Activated naive CD4-positive, alpha-beta T cell treated with anti-CD3 and anti-CD28 coated beads for 36 hours (primary cell): Measurements from ENCODE around the gene EPS8L1. TPM values are rescaled to one million over a fixed set of nuclear protein-coding genes. Genes with fewer than 3 reads are reported as not detected.
"Not testable (repeated sequence)": the region's sequence is repeated elsewhere in the genome, so short reads cannot be mapped to it uniquely, and the experiment has no call there.

Source experiments
- CTCF ChIA-PET: fragments of 350-600 bp; sonication (Branson Sonifier 250); formaldehyde crosslinking; loops from one replicate; lab custom pipeline; 2021; ENCODE audit warnings: antibody characterized with exemption; lab: Charles Lee
- DNase-seq: peaks from one replicate; pipeline ENCODE4 v3.0.0-alpha.2; 2020
- H3K27ac Mint-ChIP-seq: one replicate; pipeline ENCODE4 v1.8.0; 2021; ENCODE audit warnings: mild to moderate bottlenecking, mixed read lengths
- H3K27me3 Mint-ChIP-seq: one replicate; pipeline ENCODE4 v1.8.0; 2021; ENCODE audit warnings: low read depth, mixed read lengths
- H3K36me3 Mint-ChIP-seq: one replicate; pipeline ENCODE4 v1.8.0; 2021; ENCODE audit warnings: low read depth, mixed read lengths
- H3K4me1 Mint-ChIP-seq: one replicate; pipeline ENCODE4 v1.8.0; 2021; ENCODE audit warnings: low read depth, mixed read lengths
- H3K4me3 Mint-ChIP-seq: one replicate; pipeline ENCODE4 v1.8.0; 2021; ENCODE audit warnings: mild to moderate bottlenecking, moderate library complexity, mixed read lengths
- H3K9me3 Mint-ChIP-seq: one replicate; pipeline ENCODE4 v1.8.0; 2021; ENCODE audit warnings: mixed read lengths
- intact Hi-C: fragments of 100-400 bp; cut with micrococcal nuclease; formaldehyde crosslinking; loops from one replicate; pipeline ENCODE4 v1.15.1; 2023
- total RNA-seq, 2 experiments: library from RNA; stranded (reverse); gene quantifications; one replicate each; pipeline ENCODE4 v1.2.3, GENCODE V29; 2021

EPS8L1 gene
- total RNA-seq, 2 experiments from 2014 or later, result 0.88 to 0.89 TPM

GRCh38 chr19:55106591-55106990 lies 30.9 kb downstream of the EPS8L1 start:
- Mint-ChIP-seq H3K4me3 (no peak overlapping the region), H3K36me3 (peaks cover 25% of the 10 kb centered on the region), H3K4me1 (peaks cover 2% of the 10 kb centered on the region)

GRCh38 chr19:55107252-55107651 lies 31.6 kb downstream of the EPS8L1 start:
- peaks cover 23% of the 10 kb centered on the region for H3K36me3 Mint-ChIP-seq
- H3K4me3 Mint-ChIP-seq, intact Hi-C loops, H3K27ac Mint-ChIP-seq, DNase-seq, H3K4me1 Mint-ChIP-seq, H3K27me3 Mint-ChIP-seq, H3K9me3 Mint-ChIP-seq: not testable (repeated sequence)
- CTCF ChIA-PET, result interaction anchor here (0.9 to 1.6 kb wide), 2 partner anchors 18 to 397 kb away, joined by 3 to 4 read pairs; no protein-coding TSS in a partner anchor

More at GRCh38 chr19:55106591-55106990, 30.9 kb downstream of the EPS8L1 start:
- Mint-ChIP-seq H3K27me3 (no peaks in the 10 kb centered on the region), H3K27ac (no peak overlapping the region), H3K9me3 (no peaks in the 10 kb centered on the region)
- DNase-seq, result no peak
- CTCF ChIA-PET, result interaction anchor here (0.9 to 1.6 kb wide), 2 partner anchors 17 to 397 kb away, joined by 3 to 4 read pairs; no protein-coding TSS in a partner anchor
- intact Hi-C loops, result no loop called here

- Mint-ChIP-seq H3K4me1 (peaks cover 2% of the 10 kb centered on the region), H3K9me3 (no peaks in the 10 kb centered on the region), H3K27me3 (no peaks in the 10 kb centered on the region), H3K27ac (no peak overlapping the region), H3K36me3 (peaks cover 12% of the 10 kb centered on the region), H3K4me3 (no peak overlapping the region)
- no peak for DNase-seq
- intact Hi-C loops, result no loop called here
- CTCF ChIA-PET, result no interaction called here
Measured at GRCh38 chr19:55109527-55110291, 34.0 kb downstream of the EPS8L1 start.

GRCh38 chr19:55111238-55111831 lies 35.7 kb downstream of the EPS8L1 start:
- no peak for DNase-seq
- intact Hi-C loops, result no loop called here
- CTCF ChIA-PET, result no interaction called here
- no peaks in the 10 kb centered on the region for H3K27me3 Mint-ChIP-seq
- no peaks in the 10 kb centered on the region for H3K9me3 Mint-ChIP-seq
- peaks cover 12% of the 10 kb centered on the region for H3K36me3 Mint-ChIP-seq
- peaks cover 17% of the 10 kb centered on the region for H3K4me1 Mint-ChIP-seq
- H3K27ac Mint-ChIP-seq, result no peak overlapping the region
- H3K4me3 Mint-ChIP-seq, result no peak overlapping the region

- Mint-ChIP-seq H3K36me3 (peaks cover 8% of the 10 kb centered on the region), H3K27me3 (no peaks in the 10 kb centered on the region), H3K27ac (no peak overlapping the region), H3K9me3 (no peaks in the 10 kb centered on the region), H3K4me3 (no peak overlapping the region), H3K4me1 (peaks cover 15% of the 10 kb centered on the region)
- CTCF ChIA-PET, result no interaction called here
- no peak for DNase-seq
- intact Hi-C loops, result no loop called here
Measured at GRCh38 chr19:55112246-55112776, 36.6 kb downstream of the EPS8L1 start.

- Mint-ChIP-seq H3K9me3 (no peaks in the 10 kb centered on the region), H3K4me3 (no peak overlapping the region), H3K4me1 (peaks cover 17% of the 10 kb centered on the region), H3K27me3 (no peaks in the 10 kb centered on the region), H3K36me3 (peaks cover 7% of the 10 kb centered on the region), H3K27ac (no peak overlapping the region)
- intact Hi-C loops, result no loop called here
- CTCF ChIA-PET, result no interaction called here
- no peak for DNase-seq
Measured at GRCh38 chr19:55112777-55113569, 37.3 kb downstream of the EPS8L1 start.

- Mint-ChIP-seq H3K36me3 (peaks cover 5% of the 10 kb centered on the region), H3K27ac (no peak overlapping the region), H3K4me1 (peaks cover 17% of the 10 kb centered on the region), H3K9me3 (no peaks in the 10 kb centered on the region), H3K4me3 (no peak overlapping the region), H3K27me3 (no peaks in the 10 kb centered on the region)
- CTCF ChIA-PET, result no interaction called here
- intact Hi-C loops, result no loop called here
- no peak for DNase-seq
Measured at GRCh38 chr19:55113570-55114039, 37.9 kb downstream of the EPS8L1 start.

- peak overlapping the region; percentile 36 for H3K4me3 Mint-ChIP-seq
- DNase-seq, result no peak
- CTCF ChIA-PET, result interaction anchor here (1.3 kb wide), 1 partner anchor 25 kb away, joined by 5 read pairs; no protein-coding TSS in a partner anchor
- no peaks in the 10 kb centered on the region for H3K27me3 Mint-ChIP-seq
- intact Hi-C loops, result loop anchor here (5.0 kb wide), 1 partner anchor 107 kb away; no protein-coding TSS in a partner anchor
- H3K27ac Mint-ChIP-seq, result no peak overlapping the region
- H3K4me1 Mint-ChIP-seq, result peaks cover 23% of the 10 kb centered on the region
- no peaks in the 10 kb centered on the region for H3K9me3 Mint-ChIP-seq
- peaks cover 2% of the 10 kb centered on the region for H3K36me3 Mint-ChIP-seq
Measured at GRCh38 chr19:55114566-55115145, 39.0 kb downstream of the EPS8L1 start.

GRCh38 chr19:55115446-55116065 lies 39.9 kb downstream of the EPS8L1 start:
- Mint-ChIP-seq H3K27me3 (no peaks in the 10 kb centered on the region), H3K36me3 (peaks cover 2% of the 10 kb centered on the region), H3K27ac (peak overlapping the region; percentile 62), H3K4me3 (peak overlapping the region; percentile 90), H3K9me3 (no peaks in the 10 kb centered on the region), H3K4me1 (peaks cover 23% of the 10 kb centered on the region)
- DNase-seq, result no peak
- CTCF ChIA-PET, result interaction anchor here (1.3 kb wide), 1 partner anchor 26 kb away, joined by 5 read pairs; no protein-coding TSS in a partner anchor
- intact Hi-C loops, result loop anchor here (1.0 to 5.0 kb wide), 7 partner anchors 35 to 651 kb away; partner anchors contain the start of genes HSPBP1, RDH13 and ZNF865

DNA sequence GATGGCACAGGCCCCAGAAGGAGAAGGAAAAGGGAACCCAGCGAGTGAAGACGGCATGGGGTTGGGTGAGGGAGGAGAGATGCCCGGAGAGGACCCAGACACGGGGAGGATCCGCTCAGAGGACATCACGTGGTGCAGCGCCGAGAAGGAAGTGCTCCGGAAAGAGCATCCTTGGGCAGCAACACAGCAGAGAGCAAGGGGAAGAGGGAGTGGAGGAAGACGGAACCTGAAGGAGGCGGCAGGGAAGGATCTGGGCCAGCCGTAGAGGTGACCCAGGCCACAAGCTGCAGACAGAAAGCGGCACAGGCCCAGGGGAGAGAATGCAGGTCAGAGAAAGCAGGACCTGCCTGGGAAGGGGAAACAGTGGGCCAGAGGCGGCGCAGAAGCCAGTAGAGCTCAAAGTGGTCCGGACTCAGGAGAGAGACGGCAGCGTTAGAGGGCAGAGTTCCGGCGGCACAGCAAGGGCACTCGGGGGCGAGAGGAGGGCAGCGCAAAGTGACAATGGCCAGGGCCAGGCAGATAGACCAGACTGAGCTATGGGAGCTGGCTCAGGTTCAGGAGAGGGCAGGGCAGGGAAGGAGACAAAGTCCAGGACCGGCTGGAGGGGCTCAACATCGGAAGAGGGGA lies 40.7 kb downstream of the EPS8L1 start:
- H3K4me1 Mint-ChIP-seq, result peaks cover 23% of the 10 kb centered on the region
- H3K27me3 Mint-ChIP-seq, result no peaks in the 10 kb centered on the region
- peak; percentile 70 for DNase-seq
- H3K27ac Mint-ChIP-seq, result peak overlapping the region; percentile 62
- no peaks in the 10 kb centered on the region for H3K36me3 Mint-ChIP-seq
- H3K4me3 Mint-ChIP-seq, result peak overlapping the region; percentile 90
- no peaks in the 10 kb centered on the region for H3K9me3 Mint-ChIP-seq
- intact Hi-C loops, result loop anchor here (1.0 to 5.0 kb wide), 7 partner anchors 36 to 652 kb away; partner anchors contain the start of genes HSPBP1, RDH13 and ZNF865
- CTCF ChIA-PET, result no interaction called here
